SU-DHL-6 (cell line): ENCODE data around the gene ATRIP.

Source experiments
- EZH2phosphoT487 ChIP-seq: fragments of 200-600 bp; sonication (generic), shearing (Covaris generic); conservative IDR thresholded peaks from 2 replicates; pipeline ENCODE4 v1.6.1; 2018; ENCODE audit warnings: mild to moderate bottlenecking, antibody characterized with exemption, low read length, moderate library complexity, mixed read lengths
- TF ChIP-seq, protein P1 (sequence below): fragments of 200-600 bp; sonication (generic); IDR thresholded peaks from one replicate; pipeline ENCODE4 v1.5.1; 2017; ENCODE audit warnings: antibody characterized with exemption, mild to moderate bottlenecking, low read length, moderate library complexity; ENCODE audit not compliant: insufficient read depth, poor library complexity, severe bottlenecking

- TF ChIP-seq, protein P1, sequence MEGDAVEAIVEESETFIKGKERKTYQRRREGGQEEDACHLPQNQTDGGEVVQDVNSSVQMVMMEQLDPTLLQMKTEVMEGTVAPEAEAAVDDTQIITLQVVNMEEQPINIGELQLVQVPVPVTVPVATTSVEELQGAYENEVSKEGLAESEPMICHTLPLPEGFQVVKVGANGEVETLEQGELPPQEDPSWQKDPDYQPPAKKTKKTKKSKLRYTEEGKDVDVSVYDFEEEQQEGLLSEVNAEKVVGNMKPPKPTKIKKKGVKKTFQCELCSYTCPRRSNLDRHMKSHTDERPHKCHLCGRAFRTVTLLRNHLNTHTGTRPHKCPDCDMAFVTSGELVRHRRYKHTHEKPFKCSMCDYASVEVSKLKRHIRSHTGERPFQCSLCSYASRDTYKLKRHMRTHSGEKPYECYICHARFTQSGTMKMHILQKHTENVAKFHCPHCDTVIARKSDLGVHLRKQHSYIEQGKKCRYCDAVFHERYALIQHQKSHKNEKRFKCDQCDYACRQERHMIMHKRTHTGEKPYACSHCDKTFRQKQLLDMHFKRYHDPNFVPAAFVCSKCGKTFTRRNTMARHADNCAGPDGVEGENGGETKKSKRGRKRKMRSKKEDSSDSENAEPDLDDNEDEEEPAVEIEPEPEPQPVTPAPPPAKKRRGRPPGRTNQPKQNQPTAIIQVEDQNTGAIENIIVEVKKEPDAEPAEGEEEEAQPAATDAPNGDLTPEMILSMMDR = no peak
- TF ChIP-seq EZH2phosphoT487 = no peak
These were observed 1.2 kb upstream of the ATRIP start for GRCh38 chr3:48445277-48445882.
